Testis (tissue), 3 donors: ENCODE data around the gene APBB1IP. TPM values are rescaled to one million over a fixed set of nuclear protein-coding genes. Genes with fewer than 3 reads are reported as not detected.

Source experiments
- DNase-seq: peaks from one replicate; pipeline ENCODE4 v3.0.0-alpha.2; 2019
- H3K27ac ChIP-seq, 2 donors: fragments of 200-600 bp; sonication (generic); one replicate each; pipeline ENCODE4 v1.5.1; 2019
- H3K27me3 ChIP-seq: fragments of 200-600 bp; sonication (generic); one replicate; pipeline ENCODE4 v1.5.1; 2019
- H3K36me3 ChIP-seq: fragments of 200-600 bp; sonication (generic); one replicate; pipeline ENCODE4 v1.5.1; 2017; ENCODE audit warnings: low read depth; ENCODE audit errors: missing control alignments
- H3K4me1 ChIP-seq: fragments of 200-600 bp; sonication (generic); one replicate; pipeline ENCODE4 v1.5.1; 2019
- H3K4me3 ChIP-seq, 2 donors: fragments of 200-600 bp; sonication (generic); one replicate each; pipeline ENCODE4 v1.5.1; 2017 to 2019
- H3K9me3 ChIP-seq: fragments of 200-600 bp; sonication (generic); one replicate; pipeline ENCODE4 v1.5.1; 2017
- POLR2A ChIP-seq: fragments of 450-650 bp; IDR thresholded peaks from one replicate; pipeline ENCODE4 v1.6.1; 2017; ENCODE audit warnings: antibody characterized with exemption, mild to moderate bottlenecking, moderate library complexity
- WGBS, 2 donors: methylation state at CpG; one replicate each; pipeline ENCODE4 v1.1.5; 2018; 5-methylcytosine and 5-hydroxymethylcytosine counted together
- intact Hi-C: fragments of 100-400 bp; cut with DNase I; formaldehyde crosslinking; loops from one replicate; pipeline ENCODE4 v1.15.1; 2023; ENCODE audit warnings: low total_unique reads
- polyA plus RNA-seq: library from polyadenylated mRNA; stranded (reverse); fragments of 350-450 nt; fragmentation: Illumina TruSeq; extraction: RNeasy Lipid Tissue Mini Kit (QIAGEN cat#74804); gene quantifications from one replicate; pipeline ENCODE4 v1.2.3, GENCODE V29; 2014; ENCODE audit warnings: low read depth, low replicate concordance; ENCODE audit not compliant: insufficient read depth
- total RNA-seq, 2 donors: library from RNA; depleted of rRNA; stranded (reverse); fragments of >200 nt; gene quantifications; one replicate each; pipeline ENCODE4 v1.2.3, GENCODE V29; 2016
- TF ChIP-seq, protein P1 (sequence below), 3 experiments: fragments of 450-650 bp in 2 of 3; fragments of 200-600 bp in 1 of 3; sonication (generic) in 1 of 3; IDR thresholded peaks; one replicate each; pipeline ENCODE4 v1.5.1; 2016 to 2019; ENCODE audit warnings: antibody characterized with exemption in 3 of 3, mild to moderate bottlenecking in 2 of 3, moderate library complexity in 1 of 3

APBB1IP gene
- total and polyA plus RNA-seq, 3 donors from 2014 or later, result 0.55 to 3.0 (median 2.0) TPM

DNA sequence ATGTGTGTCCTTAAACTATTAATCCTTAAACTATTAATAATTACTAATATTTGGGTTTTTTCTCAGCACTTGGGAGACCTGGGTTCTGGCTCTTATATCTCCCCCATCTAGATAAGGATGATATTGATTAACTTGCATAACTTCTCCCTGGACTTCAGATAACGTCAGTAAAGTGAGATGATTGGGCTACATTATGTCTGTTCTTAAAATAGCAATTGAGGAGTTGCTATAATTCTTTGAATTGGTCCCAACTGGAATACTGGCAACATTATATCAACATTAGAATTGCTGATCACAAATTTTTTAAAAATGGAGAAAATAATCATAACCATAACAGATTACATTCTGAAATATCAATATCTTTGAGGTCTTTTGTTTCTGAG is 1.9 kb downstream of the APBB1IP start:
- H3K27ac ChIP-seq, result no peak overlapping the region
- H3K4me3 ChIP-seq, result no peak overlapping the region
- WGBS, 2 donors, result 14 to 16% methylated on average over 1 of the region's 1 CpG

DNA sequence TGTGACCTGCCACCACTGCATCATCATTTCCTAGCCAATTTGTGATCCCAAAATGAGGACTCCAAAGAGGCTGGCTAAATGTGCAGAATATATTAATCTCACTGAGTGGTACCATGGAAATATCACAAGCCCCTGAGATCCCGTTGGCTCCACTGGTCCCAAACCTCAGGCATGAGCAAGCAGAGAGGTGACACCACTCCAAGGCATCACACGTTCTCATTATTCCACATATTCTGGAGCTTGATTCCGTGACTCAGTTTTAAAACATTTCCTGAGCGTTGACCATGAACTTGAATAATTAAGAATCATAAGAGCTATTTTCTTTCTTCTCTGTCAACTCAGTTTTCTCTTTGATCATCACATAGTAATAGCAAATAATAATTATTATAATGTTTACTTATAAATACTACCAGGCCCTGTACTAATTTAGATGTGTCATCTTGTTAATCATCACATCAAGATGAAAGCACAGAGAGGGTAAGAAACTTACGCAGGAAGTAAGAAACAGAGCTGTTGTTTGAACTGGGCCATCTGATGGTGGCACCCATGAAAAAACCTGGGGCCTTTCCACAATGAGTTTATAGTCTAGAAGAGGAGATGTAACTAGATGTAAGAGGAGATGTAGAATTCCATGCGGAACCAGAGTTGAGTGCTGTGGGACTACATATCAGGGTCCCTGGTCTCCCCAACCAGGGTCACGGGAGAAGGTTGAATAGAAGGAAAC is 3.5 kb downstream of the APBB1IP start:
- H3K4me3 ChIP-seq, result no peak overlapping the region
- WGBS, 2 donors, result 73 to 89% methylated on average over 7 of the region's 7 CpGs
- H3K9me3 ChIP-seq, result no peaks in the 10 kb centered on the region
- TF ChIP-seq, protein P1, sequence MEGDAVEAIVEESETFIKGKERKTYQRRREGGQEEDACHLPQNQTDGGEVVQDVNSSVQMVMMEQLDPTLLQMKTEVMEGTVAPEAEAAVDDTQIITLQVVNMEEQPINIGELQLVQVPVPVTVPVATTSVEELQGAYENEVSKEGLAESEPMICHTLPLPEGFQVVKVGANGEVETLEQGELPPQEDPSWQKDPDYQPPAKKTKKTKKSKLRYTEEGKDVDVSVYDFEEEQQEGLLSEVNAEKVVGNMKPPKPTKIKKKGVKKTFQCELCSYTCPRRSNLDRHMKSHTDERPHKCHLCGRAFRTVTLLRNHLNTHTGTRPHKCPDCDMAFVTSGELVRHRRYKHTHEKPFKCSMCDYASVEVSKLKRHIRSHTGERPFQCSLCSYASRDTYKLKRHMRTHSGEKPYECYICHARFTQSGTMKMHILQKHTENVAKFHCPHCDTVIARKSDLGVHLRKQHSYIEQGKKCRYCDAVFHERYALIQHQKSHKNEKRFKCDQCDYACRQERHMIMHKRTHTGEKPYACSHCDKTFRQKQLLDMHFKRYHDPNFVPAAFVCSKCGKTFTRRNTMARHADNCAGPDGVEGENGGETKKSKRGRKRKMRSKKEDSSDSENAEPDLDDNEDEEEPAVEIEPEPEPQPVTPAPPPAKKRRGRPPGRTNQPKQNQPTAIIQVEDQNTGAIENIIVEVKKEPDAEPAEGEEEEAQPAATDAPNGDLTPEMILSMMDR (IDR thresholded peaks at IDR 0.05), result no peak
- no peak for TF ChIP-seq POLR2A
- no peak overlapping the region for H3K27ac ChIP-seq
- intact Hi-C loops, result no loop called here
- no peaks in the 10 kb centered on the region for H3K4me1 ChIP-seq
- H3K27me3 ChIP-seq, result no peaks in the 10 kb centered on the region
- no peak for DNase-seq
- no peaks in the 10 kb centered on the region for H3K36me3 ChIP-seq

More for the DNA sequence above, 1.9 kb downstream of the APBB1IP start:
- TF ChIP-seq POLR2A, result no peak
- TF ChIP-seq, protein P1 (IDR thresholded peaks at IDR 0.05), result no peak
- intact Hi-C loops, result no loop called here
- Histone ChIP-seq H3K27me3 (no peaks in the 10 kb centered on the region), H3K4me1 (no peaks in the 10 kb centered on the region), H3K36me3 (no peaks in the 10 kb centered on the region), H3K9me3 (no peaks in the 10 kb centered on the region)
- no peak for DNase-seq

DNA sequence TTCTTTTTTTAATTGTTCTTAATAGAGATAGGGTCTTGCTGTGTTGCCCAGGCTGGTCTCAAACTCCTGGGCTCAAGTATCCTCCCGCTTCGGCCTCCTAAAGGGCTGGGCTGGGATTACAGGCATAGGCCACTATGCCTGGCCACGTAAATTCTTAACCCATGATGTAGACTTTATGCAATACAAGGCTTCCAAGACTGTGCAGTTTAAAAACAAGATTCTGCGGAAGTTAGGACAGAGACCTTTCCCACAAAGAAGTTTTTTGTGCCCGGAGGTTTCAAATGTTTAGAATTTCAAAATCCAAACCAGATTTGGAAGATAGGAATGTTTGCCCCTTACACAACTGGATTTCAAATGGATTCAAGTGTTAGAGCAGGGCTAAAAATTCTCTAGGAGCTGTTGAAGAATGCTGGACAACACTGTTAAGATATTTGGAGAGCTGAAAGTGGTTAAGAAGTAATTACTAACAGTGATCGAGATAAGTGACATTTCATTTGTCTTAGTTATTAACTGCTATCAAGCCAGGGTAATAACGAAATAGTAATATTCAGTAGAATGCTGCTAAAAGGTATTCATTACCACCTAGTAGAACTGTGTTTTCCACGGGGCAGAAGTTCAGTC is 7.4 kb downstream of the APBB1IP start:
- WGBS, 2 donors, result 73 to 93% methylated on average over 8 of the region's 8 CpGs
- no peak for DNase-seq
- intact Hi-C loops, result no loop called here
- Histone ChIP-seq H3K4me1 (no peaks in the 10 kb centered on the region), H3K9me3 (no peaks in the 10 kb centered on the region), H3K27me3 (no peaks in the 10 kb centered on the region), H3K36me3 (no peaks in the 10 kb centered on the region), H3K27ac (no peak overlapping the region), H3K4me3 (no peak overlapping the region)
- TF ChIP-seq, protein P1 (IDR thresholded peaks at IDR 0.05), result no peak
- no peak for TF ChIP-seq POLR2A

DNA sequence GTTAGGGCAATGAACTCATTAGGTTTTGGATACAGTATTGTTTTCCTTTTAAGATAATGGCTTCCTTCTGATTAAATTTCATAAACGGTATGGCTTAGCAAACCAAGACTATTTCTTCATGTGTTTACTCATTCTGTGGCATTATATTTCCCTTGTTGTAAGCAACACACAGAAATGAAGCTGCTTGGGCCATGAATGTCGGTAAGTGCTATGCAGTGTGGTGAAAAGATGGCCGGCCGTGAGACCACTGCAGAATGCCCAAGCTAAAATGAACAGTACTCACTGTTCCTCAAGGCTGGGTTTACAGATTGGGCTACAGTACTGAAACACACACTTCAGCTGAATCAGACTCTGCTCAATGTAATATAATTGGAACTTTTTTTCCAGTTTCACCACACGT is 8.1 kb downstream of the APBB1IP start:
- no peaks in the 10 kb centered on the region for H3K9me3 ChIP-seq
- 80 to 87% methylated on average over 5 of the region's 5 CpGs for WGBS, 2 donors
- H3K36me3 ChIP-seq, result no peaks in the 10 kb centered on the region
- H3K4me3 ChIP-seq, result no peak overlapping the region
- no peak overlapping the region for H3K27ac ChIP-seq
- intact Hi-C loops, result no loop called here
- no peaks in the 10 kb centered on the region for H3K27me3 ChIP-seq
- TF ChIP-seq, protein P1 (IDR thresholded peaks at IDR 0.05), result no peak
- H3K4me1 ChIP-seq, result no peaks in the 10 kb centered on the region
- DNase-seq, result no peak

DNA sequence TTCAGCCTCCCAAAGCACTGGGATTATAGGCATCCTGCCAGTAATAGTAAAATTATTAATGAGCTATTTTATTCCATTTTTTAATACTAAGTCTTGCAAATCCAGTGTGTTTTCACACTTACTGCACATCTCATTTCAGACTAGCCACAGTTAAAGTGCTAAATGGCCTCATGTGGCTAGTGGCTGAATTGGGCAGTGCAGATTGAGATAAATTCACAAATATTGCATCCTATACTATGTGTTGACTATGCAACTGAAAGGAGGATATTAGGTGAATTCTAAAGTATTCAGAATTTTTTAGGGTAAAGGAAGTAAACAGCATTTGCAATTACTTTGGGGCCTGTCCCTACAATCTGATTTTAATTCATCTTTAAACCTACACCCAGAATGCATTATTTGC is 10.2 kb downstream of the APBB1IP start:
- Histone ChIP-seq H3K4me3 (no peak overlapping the region), H3K36me3 (no peaks in the 10 kb centered on the region), H3K9me3 (no peaks in the 10 kb centered on the region), H3K4me1 (no peaks in the 10 kb centered on the region), H3K27me3 (no peaks in the 10 kb centered on the region), H3K27ac (no peak overlapping the region)
- no peak for TF ChIP-seq POLR2A
- TF ChIP-seq, protein P1 (IDR thresholded peaks at IDR 0.05), result no peak
- DNase-seq, result no peak
- intact Hi-C loops, result no loop called here
